GM12873 (cell line): Measurements from ENCODE around the gene NDUFB1.

Source experiments
- CTCF ChIP-seq: IDR thresholded peaks from 2 replicates; pipeline ENCODE4 v1.5.1; 2012; ENCODE audit warnings: low read depth, mild to moderate bottlenecking, moderate library complexity, low read length, control low read depth; ENCODE audit not compliant: insufficient read depth; ENCODE audit errors: missing control alignments

NDUFB1 gene

DNA sequence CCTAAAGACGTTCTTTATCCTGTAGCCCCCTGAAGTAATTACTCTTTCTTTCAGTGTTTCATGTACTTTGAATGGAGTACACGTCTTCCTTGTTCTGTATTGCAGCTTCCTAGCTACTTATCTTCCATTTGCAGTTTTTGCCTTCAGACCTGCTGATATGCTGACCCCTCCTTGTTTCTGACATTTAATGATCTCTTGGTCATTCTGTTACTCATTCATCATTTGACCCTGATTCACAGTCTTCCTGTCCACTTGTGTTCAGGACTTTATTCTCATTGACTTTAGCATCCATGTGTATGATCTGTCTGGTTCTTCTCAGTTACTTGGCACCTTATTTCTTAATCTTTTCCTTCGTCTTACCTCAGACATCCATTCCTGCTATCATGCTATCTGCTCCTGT is 22.5 kb upstream of the NDUFB1 start:
- TF ChIP-seq CTCF: no peak

DNA sequence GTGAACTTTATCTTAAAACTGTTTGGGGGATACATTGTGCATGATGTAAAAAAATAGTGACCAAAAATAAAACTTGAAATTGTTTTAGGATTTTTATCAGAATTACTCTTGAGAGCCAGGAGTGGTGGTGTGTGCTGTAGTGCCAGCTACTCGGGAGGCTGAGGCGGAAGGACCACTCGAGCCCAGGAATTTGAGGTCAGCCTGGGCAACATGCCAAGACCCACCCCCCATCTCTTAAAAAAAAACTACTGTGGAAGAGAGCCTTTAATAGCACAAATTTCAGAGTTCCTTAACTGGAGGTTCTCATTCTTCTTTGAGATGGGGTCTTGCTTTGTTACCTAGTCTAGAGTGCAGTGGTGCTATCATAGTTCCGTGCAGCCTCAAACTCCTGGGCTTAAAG is 21.8 kb upstream of the NDUFB1 start:
- TF ChIP-seq CTCF: no peak

- TF ChIP-seq CTCF: peak; percentile 40
Measured at GRCh38 chr14:92135269-92135668, 13.8 kb upstream of the NDUFB1 start.

- no peak for TF ChIP-seq CTCF
Measured at GRCh38 chr14:92134456-92134855, 12.9 kb upstream of the NDUFB1 start.

- TF ChIP-seq CTCF: no peak
Measured at GRCh38 chr14:92122761-92123160, 1.3 kb upstream of the NDUFB1 start.

GRCh38 chr14:92122351-92122677 is 808 bp upstream of the NDUFB1 start:
- no peak for TF ChIP-seq CTCF

DNA sequence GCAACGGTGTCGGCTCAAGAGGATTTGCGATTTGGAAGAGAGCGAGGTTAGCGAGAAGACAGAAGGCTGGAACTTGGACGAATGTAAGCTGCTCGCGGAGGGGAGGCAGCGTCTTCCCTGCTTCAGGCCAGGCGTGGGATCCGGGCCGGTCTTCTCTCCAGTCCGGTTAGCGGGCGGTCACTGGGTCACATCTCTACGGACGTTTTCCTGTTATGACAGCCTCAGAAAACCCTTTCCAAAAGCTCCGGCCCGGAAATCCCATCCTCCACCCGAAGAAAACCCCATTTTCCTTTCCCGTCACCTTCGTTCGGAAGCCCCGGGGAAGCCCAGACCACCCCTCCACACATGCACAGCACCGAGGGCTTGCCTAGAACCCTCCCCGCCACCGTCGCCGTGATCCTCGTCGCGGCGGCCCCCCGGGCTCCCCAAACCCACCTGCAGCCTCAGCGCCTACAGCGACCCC is 268 bp downstream of the NDUFB1 start:
- no peak for TF ChIP-seq CTCF

DNA sequence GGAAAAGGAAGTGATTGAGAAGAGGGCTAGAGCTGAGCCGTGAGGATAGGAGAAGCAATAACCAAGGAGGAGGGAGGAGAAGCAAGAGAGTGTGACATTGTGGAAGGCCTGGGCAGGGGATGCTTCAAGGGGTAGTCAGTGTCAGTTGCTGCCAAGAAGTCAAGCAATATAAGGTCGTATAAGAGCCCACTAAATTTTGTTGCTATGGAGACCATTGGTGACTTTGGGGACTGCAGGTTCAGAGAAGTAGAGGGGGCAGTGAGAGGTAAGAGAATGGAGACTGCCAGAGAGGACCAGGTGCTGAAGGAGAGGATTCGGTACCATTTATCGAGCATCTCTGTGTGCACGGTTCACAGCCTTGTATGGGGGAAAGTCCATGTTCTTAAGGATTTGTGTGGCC is 12.0 kb downstream of the NDUFB1 start:
- no peak for TF ChIP-seq CTCF
